NCI-H2029 (cell line): ENCODE measurements around the gene SELENOP.
A peak's percentile ranks its signal among the peaks of the same experiment; 100 is the strongest.
"Not testable (repeated sequence)": the region's sequence is repeated elsewhere in the genome, so short reads cannot be mapped to it uniquely, and the experiment has no call there.

Experiments used
- DNase-seq: peaks from one replicate; lab custom pipeline; 2025; lab: John Stamatoyannopoulos, UW

SELENOP gene

GRCh38 chr5:42811591-42812446 is at the start of gene SELENOP:
Gene SELENOP (minus strand): TSS chr5:42811892. CDS start chr5:42808353, 3,539 bp downstream.
- peak; percentile 83 for DNase-seq

- DNase-seq: peak; percentile 18
Measured at GRCh38 chr5:42858687-42859086, 47.0 kb upstream of the SELENOP start.

- DNase-seq: no peak
Measured at GRCh38 chr5:42858031-42858643, 46.4 kb upstream of the SELENOP start.

GRCh38 chr5:42855811-42856210 is 44.1 kb upstream of the SELENOP start:
- DNase-seq: no peak

GRCh38 chr5:42855386-42855785 is 43.7 kb upstream of the SELENOP start:
- no peak for DNase-seq

- no peak for DNase-seq
Measured at GRCh38 chr5:42854795-42855194, 43.1 kb upstream of the SELENOP start.

- DNase-seq: no peak
Measured at GRCh38 chr5:42852826-42853225, 41.1 kb upstream of the SELENOP start.

- no peak for DNase-seq
Measured at GRCh38 chr5:42851481-42851880, 39.8 kb upstream of the SELENOP start.

GRCh38 chr5:42848545-42848944 is 36.9 kb upstream of the SELENOP start:
- DNase-seq: no peak

- not testable (repeated sequence) for DNase-seq
Measured at GRCh38 chr5:42844408-42844807, 32.7 kb upstream of the SELENOP start.

GRCh38 chr5:42843675-42844292 is 32.1 kb upstream of the SELENOP start:
- DNase-seq: no peak

- DNase-seq: no peak
Measured at GRCh38 chr5:42842921-42843641, 31.4 kb upstream of the SELENOP start.

GRCh38 chr5:42840842-42841567 is 29.3 kb upstream of the SELENOP start:
- DNase-seq: no peak

GRCh38 chr5:42840269-42840668 is 28.6 kb upstream of the SELENOP start:
- DNase-seq: no peak

- DNase-seq: no peak
Measured at GRCh38 chr5:42839196-42839595, 27.5 kb upstream of the SELENOP start.

GRCh38 chr5:42837601-42838000 is 25.9 kb upstream of the SELENOP start:
- no peak for DNase-seq

- DNase-seq: no peak
Measured at GRCh38 chr5:42836070-42836769, 24.5 kb upstream of the SELENOP start.

- no peak for DNase-seq
Measured at GRCh38 chr5:42832060-42832459, 20.4 kb upstream of the SELENOP start.

- no peak for DNase-seq
Measured at GRCh38 chr5:42830924-42831323, 19.2 kb upstream of the SELENOP start.

GRCh38 chr5:42828671-42829070 is 17.0 kb upstream of the SELENOP start:
- DNase-seq: no peak
